ENCODE measurements around the gene IFNGR2. TPM values are rescaled to one million over a fixed set of nuclear protein-coding genes. Genes with fewer than 3 reads are reported as not detected.

The IFNGR2 gene
- polyA plus RNA-seq, 1 of the 3 experiments (the other 2 are of a cell fraction), result 92.4 TPM

DNA sequence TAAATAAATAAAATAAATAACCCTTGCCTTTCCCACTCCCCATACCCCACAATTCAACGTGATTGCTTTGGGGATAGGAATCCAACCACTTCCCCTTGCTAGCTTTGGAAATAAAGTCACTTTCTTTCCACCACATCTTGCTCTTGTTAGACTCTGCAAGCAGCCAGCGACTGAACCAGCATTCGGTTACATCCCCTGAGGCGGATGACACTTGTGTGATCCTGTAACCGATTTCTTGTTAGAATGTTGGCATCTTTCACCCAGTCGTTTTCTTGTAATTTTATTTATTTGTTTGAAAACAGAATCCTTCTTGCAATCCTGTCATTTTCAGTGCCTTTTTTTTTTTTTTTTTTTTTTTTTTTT is 1.6 kb upstream of the IFNGR2 start:
- Histone ChIP-seq H3K79me2 (ENCODE audit: insufficient read depth) (peaks cover 32% of the 10 kb centered on the region), H3K27ac (ENCODE audit: low read depth in 2 of 2, low read length in 1 of 2) (peak overlapping the region; percentile 56 to 78; a peak in 3 of 4 replicates), H3K27me3 (ENCODE audit: insufficient read depth) (no peaks in the 10 kb centered on the region), H3F3A (replicated peaks; ENCODE audit: insufficient read depth) (peaks cover 38% of the 10 kb centered on the region), H3K9ac (no peak overlapping the region), H3K4me1 (ENCODE audit: control insufficient read depth in 1 of 2, insufficient read depth in 2 of 2, low read depth in 1 of 2, low read length in 1 of 2) (peaks cover 7 to 16% of the 10 kb centered on the region in 2 experiments; a peak in 3 of 4 replicates), H3K9me2 (no peaks in the 10 kb centered on the region), H3K4me3 (ENCODE audit: low read depth in 2 of 2, low read length in 1 of 2) (no peak overlapping the region), H4K20me1 (ENCODE audit: insufficient read depth) (peaks cover 16% of the 10 kb centered on the region), H3K9me3 (no peaks in the 10 kb centered on the region), H3K4me2 (no peak overlapping the region), H2AFZ (ENCODE audit: low read depth) (no peak overlapping the region), H3K36me3 (replicated peaks in 1 of 2; ENCODE audit: control insufficient read depth in 1 of 2, insufficient read depth in 2 of 2, low read length in 1 of 2) (peaks cover 0 to 12% of the 10 kb centered on the region in 2 experiments)
- 82% methylated on average over 6 of the region's 6 CpGs for WGBS (ENCODE audit: low lambda C conversion rate)
- no peak for DNase-seq
- POLR2A ChIA-PET, result no interaction called here
- no peak for TF ChIP-seq MXI1 (IDR thresholded peaks at IDR 0.05; ENCODE audit: low read depth, low read length)
- no peak for TF ChIP-seq NFIC (IDR thresholded peaks at IDR 0.05; ENCODE audit: borderline replicate concordance)
- no peak for TF ChIP-seq TAF1 (IDR thresholded peaks at IDR 0.05; ENCODE audit: borderline replicate concordance, low read depth, low read length)
- no peak for TF ChIP-seq SIN3A (IDR thresholded peaks at IDR 0.05; ENCODE audit: borderline replicate concordance, low read depth, low read length)
- TF ChIP-seq, protein P1, sequence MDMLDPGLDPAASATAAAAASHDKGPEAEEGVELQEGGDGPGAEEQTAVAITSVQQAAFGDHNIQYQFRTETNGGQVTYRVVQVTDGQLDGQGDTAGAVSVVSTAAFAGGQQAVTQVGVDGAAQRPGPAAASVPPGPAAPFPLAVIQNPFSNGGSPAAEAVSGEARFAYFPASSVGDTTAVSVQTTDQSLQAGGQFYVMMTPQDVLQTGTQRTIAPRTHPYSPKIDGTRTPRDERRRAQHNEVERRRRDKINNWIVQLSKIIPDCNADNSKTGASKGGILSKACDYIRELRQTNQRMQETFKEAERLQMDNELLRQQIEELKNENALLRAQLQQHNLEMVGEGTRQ (IDR thresholded peaks at IDR 0.05; ENCODE audit: borderline replicate concordance, low read depth, low read length), result no peak
- TF ChIP-seq, protein P2, sequence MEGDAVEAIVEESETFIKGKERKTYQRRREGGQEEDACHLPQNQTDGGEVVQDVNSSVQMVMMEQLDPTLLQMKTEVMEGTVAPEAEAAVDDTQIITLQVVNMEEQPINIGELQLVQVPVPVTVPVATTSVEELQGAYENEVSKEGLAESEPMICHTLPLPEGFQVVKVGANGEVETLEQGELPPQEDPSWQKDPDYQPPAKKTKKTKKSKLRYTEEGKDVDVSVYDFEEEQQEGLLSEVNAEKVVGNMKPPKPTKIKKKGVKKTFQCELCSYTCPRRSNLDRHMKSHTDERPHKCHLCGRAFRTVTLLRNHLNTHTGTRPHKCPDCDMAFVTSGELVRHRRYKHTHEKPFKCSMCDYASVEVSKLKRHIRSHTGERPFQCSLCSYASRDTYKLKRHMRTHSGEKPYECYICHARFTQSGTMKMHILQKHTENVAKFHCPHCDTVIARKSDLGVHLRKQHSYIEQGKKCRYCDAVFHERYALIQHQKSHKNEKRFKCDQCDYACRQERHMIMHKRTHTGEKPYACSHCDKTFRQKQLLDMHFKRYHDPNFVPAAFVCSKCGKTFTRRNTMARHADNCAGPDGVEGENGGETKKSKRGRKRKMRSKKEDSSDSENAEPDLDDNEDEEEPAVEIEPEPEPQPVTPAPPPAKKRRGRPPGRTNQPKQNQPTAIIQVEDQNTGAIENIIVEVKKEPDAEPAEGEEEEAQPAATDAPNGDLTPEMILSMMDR (IDR thresholded peaks at IDR 0.05), result no peak
- TF ChIP-seq RAD21 (IDR thresholded peaks at IDR 0.05; ENCODE audit: low read length), result no peak
- no peak for TF ChIP-seq NRF1 (IDR thresholded peaks at IDR 0.05; ENCODE audit: low read depth, low read length)
- TF ChIP-seq RCOR1 (IDR thresholded peaks at IDR 0.05; ENCODE audit: low read length), result no peak
- TF ChIP-seq YY1 (IDR thresholded peaks at IDR 0.05; ENCODE audit: low read depth), result no peak
- TF ChIP-seq, protein P3, sequence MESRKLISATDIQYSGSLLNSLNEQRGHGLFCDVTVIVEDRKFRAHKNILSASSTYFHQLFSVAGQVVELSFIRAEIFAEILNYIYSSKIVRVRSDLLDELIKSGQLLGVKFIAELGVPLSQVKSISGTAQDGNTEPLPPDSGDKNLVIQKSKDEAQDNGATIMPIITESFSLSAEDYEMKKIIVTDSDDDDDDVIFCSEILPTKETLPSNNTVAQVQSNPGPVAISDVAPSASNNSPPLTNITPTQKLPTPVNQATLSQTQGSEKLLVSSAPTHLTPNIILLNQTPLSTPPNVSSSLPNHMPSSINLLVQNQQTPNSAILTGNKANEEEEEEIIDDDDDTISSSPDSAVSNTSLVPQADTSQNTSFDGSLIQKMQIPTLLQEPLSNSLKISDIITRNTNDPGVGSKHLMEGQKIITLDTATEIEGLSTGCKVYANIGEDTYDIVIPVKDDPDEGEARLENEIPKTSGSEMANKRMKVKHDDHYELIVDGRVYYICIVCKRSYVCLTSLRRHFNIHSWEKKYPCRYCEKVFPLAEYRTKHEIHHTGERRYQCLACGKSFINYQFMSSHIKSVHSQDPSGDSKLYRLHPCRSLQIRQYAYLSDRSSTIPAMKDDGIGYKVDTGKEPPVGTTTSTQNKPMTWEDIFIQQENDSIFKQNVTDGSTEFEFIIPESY (IDR thresholded peaks at IDR 0.05; ENCODE audit: borderline replicate concordance, low read depth), result no peak
- no peak for TF ChIP-seq TCF12 (IDR thresholded peaks at IDR 0.05)
- TF ChIP-seq GATA2 (CRISPR knock-in tag; IDR thresholded peaks at IDR 0.05), result no peak
- CTCF ChIA-PET, result interaction anchor here (0.6 to 2.1 kb wide), 4 partner anchors 40 to 375 kb away, joined by 3 to 8 read pairs (median 6); no protein-coding TSS in a partner anchor
